Heart left ventricle (tissue), 16 donors: ENCODE results near the gene BET1L. TPM values are rescaled to one million over a fixed set of nuclear protein-coding genes. Genes with fewer than 3 reads are reported as not detected.
"Not testable (repeated sequence)": the region's sequence is repeated elsewhere in the genome, so short reads cannot be mapped to it uniquely, and the experiment has no call there.

Source experiments
- ATAC-seq, 4 donors: fragments of 200-7000 bp; cut with Tn5 transposase; one replicate each; pipeline ENCODE4 v1.9.1; 2020 to 2022; ENCODE audit warnings: moderate library complexity in 4 of 4, mild to moderate bottlenecking in 3 of 4, moderate number of reproducible peaks in 1 of 4
- DNase-seq, 5 donors: peaks; one replicate each; pipeline ENCODE4 v3.0.0-alpha.2; 2020
- H3K27ac ChIP-seq, 12 donors: fragments of 200-600 bp; sonication (generic) in 4 of 12; one replicate each; pipeline versions ENCODE4 v1.5.0 to v1.8.0; 2016 to 2022; ENCODE audit warnings: mild to moderate bottlenecking in 2 of 12
- H3K27me3 ChIP-seq, 9 donors: fragments of 200-600 bp; sonication (generic) in 2 of 9; one replicate each; pipeline versions ENCODE4 v1.5.1 to v1.8.0; 2016 to 2022; ENCODE audit warnings: mild to moderate bottlenecking in 3 of 9
- H3K36me3 ChIP-seq, 9 donors: fragments of 200-600 bp; sonication (generic) in 2 of 9; one replicate each; pipeline versions ENCODE4 v1.5.0 to v1.8.0; 2018 to 2022; ENCODE audit warnings: mild to moderate bottlenecking in 2 of 9
- H3K4me1 ChIP-seq, 12 donors: fragments of 200-600 bp; sonication (generic) in 4 of 12; one replicate each; pipeline versions ENCODE4 v1.5.0 to v1.8.0; 2016 to 2022; ENCODE audit warnings: mild to moderate bottlenecking in 3 of 12
- H3K4me3 ChIP-seq, 12 donors: fragments of 200-600 bp; sonication (generic) in 4 of 12; one replicate each; pipeline versions ENCODE4 v1.5.0 to v1.8.0; 2017 to 2022; ENCODE audit warnings: mild to moderate bottlenecking in 9 of 12, moderate library complexity in 4 of 12
- H3K9me3 ChIP-seq, 12 donors: fragments of 200-600 bp; sonication (generic) in 4 of 12; one replicate each; pipeline versions ENCODE4 v1.5.0 to v1.8.0; 2016 to 2022; ENCODE audit warnings: mild to moderate bottlenecking in 1 of 12
- POLR2A ChIP-seq, 2 donors: fragments of 450-650 bp; IDR thresholded peaks; one replicate each; pipeline ENCODE4 v1.6.1; 2017; ENCODE audit warnings: antibody characterized with exemption in 2 of 2, mild to moderate bottlenecking in 2 of 2, moderate library complexity in 2 of 2
- WGBS, 4 donors: extraction: QIAGEN DNeasy Blood & Tissue Kit in 2 of 4; methylation state at CpG; one replicate each; pipeline versions ENCODE4 v1.1.5 to v1.1.7; 2013 to 2018; 5-methylcytosine and 5-hydroxymethylcytosine counted together
- intact Hi-C, 10 donors: fragments of 100-400 bp; cut with DNase I; formaldehyde crosslinking; loops; one replicate each; pipeline versions ENCODE4 v1.11.1 to v1.14.2; 2022
- polyA plus RNA-seq, 2 donors: library from polyadenylated mRNA; stranded (reverse); fragments of 200-250 nt; gene quantifications; one replicate each; pipeline ENCODE4 v1.2.3, GENCODE V29; 2013
- total RNA-seq, 9 donors: library from RNA; depleted of rRNA in 2 of 9; stranded (reverse); fragments of >200 nt in 2 of 9; fragmentation: NEBNext Ultra II Directional in 3 of 9; extraction: Animal tissue kit (Norgen Biotek cat#: 25700) in 3 of 9; gene quantifications; one replicate each; pipeline versions ENCODE4 v1.1.0 to v1.2.4, GENCODE V29; 2016 to 2023
- TF ChIP-seq, protein P1 (sequence below), 12 donors: fragments of 200-600 bp; sonication (generic) in 4 of 12; IDR thresholded peaks; one replicate each; pipeline versions ENCODE4 v1.5.0 to v1.8.0; 2018 to 2022; ENCODE audit warnings: antibody characterized with exemption in 12 of 12, mild to moderate bottlenecking in 5 of 12
- donor health status: ischemic (EF 13 %, LVEDD 7.1; RV severe dilation, severe dysfunction).
- donor health status: healthy with polysubstance abuse.
- donor health status: DM: no; HTN: yes; CAD: no.
- donor health status: DM: no; HTN: no; CAD: no.
- donor health status: ischemic (EF 25% LVEDD 6.9; RV normal size, moderate dysfunction).
- donor health status: ischemic (EF 25% LVEDD 5.7; RV mildly dilated, moderate dysfunction).
- donor health status: healthy.
- donor health status: DM: yes; HTN: yes; CAD: no.
- donor health status: ischemic (EF 35%, LVEDD 5.7; RV mildly dilated, moderate dysfunction).
- donor health status: nonischemic (EF 11% LVEDD 7.7; RV severe dilation, severe dysfunction).
- donor health status: DM: yes; HTN: yes; CAD: no.
- donor health status: PGD.
- donor health status: ischemic (EF 29% LVEDD 5.4; RV normal size, mild dysfunction).
- donor health status: nonischemic (EF 23%, LVEDD 6.1; RV moderate dilation, normal function).

Gene BET1L
- total and polyA plus RNA-seq, 11 donors: 12.9 to 32.2 (median 20.9) TPM

DNA sequence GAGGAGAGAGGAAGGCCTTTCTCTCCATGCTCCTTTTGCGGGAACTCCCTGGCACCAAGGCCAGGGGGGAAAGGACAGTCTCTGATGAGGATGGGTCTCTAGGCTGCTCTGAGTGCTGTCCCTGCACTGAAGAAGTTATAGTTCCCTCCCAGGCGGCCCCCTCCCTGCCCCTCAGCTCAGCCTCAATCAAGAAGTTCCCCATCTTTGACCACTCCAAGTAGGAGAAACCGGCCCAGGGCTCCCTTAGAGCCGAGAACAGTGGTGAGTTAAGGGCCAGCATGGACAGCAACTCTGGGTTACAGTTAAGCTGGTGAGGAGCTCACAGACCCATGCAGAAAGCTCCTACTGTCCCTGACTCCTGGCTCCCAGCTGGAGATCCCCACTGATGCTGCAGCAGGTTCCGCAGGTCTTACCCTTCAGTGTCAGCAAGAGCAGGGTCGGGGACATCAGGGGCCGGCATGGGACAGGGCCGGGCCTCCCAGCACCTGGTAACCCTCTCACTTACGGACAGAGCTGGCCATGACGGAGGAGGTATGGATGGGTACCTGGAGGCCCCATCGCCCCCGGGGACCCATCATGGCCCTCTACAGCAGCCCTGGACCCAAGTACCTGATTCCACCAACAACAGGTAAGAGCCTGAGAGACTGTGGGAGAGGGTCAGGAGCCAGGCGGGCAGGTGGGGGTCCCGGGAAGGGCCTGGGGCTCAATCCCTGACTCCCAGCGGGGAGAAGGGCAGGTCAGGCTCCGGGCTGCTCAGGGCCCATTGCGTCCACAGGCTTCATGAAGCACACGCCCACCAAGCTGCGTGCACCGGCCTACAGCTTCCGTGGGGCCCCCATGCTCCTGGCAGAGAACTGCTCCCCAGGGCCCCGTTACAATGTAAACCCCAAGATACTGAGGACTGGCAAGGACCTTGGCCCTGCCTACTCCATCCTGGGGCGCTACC lies 10.1 kb downstream of the BET1L start:
- DNase-seq: peak in 3 of 5 donors; percentile 6 to 31 (median 15)
- H3K9me3 ChIP-seq: no peaks in the 10 kb centered on the region
- TF ChIP-seq POLR2A (IDR thresholded peaks at IDR 0.05): no peak
- TF ChIP-seq, protein P1, sequence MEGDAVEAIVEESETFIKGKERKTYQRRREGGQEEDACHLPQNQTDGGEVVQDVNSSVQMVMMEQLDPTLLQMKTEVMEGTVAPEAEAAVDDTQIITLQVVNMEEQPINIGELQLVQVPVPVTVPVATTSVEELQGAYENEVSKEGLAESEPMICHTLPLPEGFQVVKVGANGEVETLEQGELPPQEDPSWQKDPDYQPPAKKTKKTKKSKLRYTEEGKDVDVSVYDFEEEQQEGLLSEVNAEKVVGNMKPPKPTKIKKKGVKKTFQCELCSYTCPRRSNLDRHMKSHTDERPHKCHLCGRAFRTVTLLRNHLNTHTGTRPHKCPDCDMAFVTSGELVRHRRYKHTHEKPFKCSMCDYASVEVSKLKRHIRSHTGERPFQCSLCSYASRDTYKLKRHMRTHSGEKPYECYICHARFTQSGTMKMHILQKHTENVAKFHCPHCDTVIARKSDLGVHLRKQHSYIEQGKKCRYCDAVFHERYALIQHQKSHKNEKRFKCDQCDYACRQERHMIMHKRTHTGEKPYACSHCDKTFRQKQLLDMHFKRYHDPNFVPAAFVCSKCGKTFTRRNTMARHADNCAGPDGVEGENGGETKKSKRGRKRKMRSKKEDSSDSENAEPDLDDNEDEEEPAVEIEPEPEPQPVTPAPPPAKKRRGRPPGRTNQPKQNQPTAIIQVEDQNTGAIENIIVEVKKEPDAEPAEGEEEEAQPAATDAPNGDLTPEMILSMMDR (IDR thresholded peaks at IDR 0.05): no peak
- no peaks in the 10 kb centered on the region for H3K27me3 ChIP-seq
- 83 to 94% (median 86%) methylated on average over 15 to 23 of the region's 23 CpGs for WGBS, 4 donors
- ATAC-seq: peak in 1 of 4 donors; percentile 3
- H3K4me3 ChIP-seq: no peak overlapping the region
- H3K27ac ChIP-seq: no peak overlapping the region
- intact Hi-C loops: loop anchor here in 1 of 10 donors (5.0 kb wide), 1 partner anchor 165 kb away; no protein-coding TSS in a partner anchor
- H3K4me1 ChIP-seq: peaks cover 0 to 8% (median 0%) of the 10 kb centered on the region in 12 donors
- H3K36me3 ChIP-seq: peaks cover 0 to 21% (median 11%) of the 10 kb centered on the region in 9 donors

DNA sequence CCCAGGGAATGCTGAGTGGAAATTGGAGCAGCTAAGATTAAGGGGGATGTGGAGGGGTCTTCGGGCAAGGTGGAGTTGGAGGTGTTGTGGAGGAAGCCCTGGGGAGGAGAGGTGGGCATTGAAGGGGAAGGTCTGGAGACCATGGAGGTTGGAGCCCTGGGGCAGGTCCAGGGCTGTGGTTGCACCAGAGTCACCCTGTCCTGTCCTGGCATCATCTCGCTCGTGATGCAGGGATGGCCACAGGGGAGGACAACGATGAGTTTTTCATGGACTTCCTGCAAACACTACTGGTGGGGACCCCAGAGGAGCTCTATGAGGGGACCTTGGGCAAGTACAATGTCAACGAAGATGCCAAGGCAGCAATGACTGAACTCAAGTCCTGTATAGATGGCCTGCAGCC lies 13.7 kb downstream of the BET1L start:
- H3K27ac ChIP-seq, H3K4me1 ChIP-seq, H3K27me3 ChIP-seq, intact Hi-C loops, ATAC-seq, H3K4me3 ChIP-seq, H3K9me3 ChIP-seq, H3K36me3 ChIP-seq: not testable (repeated sequence)
- WGBS, 4 donors: 65 to 78% (median 76%) methylated on average over 5 of the region's 5 CpGs
- DNase-seq: peak in 1 of 5 donors; percentile 10

DNA sequence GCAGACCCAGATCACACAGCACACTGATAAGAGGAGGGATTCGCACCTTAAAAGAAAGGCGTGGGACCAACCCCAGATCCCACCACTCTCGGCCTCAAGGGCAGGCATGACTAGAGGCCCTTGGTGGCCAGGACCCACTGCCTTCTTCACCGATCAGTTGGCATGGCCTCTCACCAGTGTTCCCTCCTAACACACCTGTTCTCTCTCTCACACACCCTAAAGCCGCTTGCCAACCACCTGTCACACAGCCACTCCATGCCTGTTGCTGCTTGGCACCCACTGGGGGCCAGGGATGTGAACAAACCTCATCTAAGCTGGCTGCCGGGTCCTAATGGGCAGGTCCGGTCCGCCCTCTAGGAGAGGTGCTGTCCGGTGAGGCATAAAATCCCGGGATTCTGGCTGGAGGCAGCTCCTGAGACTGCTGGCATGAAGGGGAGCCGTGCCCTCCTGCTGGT lies 14.5 kb downstream of the BET1L start, which contains the start of gene SCGB1C1:
SCGB1C1 (plus strand) TSS at position 405 of the 455 bp plus-strand sequence; CDS start at position 427, 22 bp downstream.
- H3K27me3 ChIP-seq, H3K4me1 ChIP-seq, H3K27ac ChIP-seq, H3K9me3 ChIP-seq, DNase-seq, intact Hi-C loops, H3K36me3 ChIP-seq, H3K4me3 ChIP-seq, ATAC-seq: not testable (repeated sequence)
- WGBS, 4 donors: 85 to 90% (median 90%) methylated on average over 2 to 8 of the region's 11 CpGs; no CpG with 5 or more reads in 1 of the 4 donors

DNA sequence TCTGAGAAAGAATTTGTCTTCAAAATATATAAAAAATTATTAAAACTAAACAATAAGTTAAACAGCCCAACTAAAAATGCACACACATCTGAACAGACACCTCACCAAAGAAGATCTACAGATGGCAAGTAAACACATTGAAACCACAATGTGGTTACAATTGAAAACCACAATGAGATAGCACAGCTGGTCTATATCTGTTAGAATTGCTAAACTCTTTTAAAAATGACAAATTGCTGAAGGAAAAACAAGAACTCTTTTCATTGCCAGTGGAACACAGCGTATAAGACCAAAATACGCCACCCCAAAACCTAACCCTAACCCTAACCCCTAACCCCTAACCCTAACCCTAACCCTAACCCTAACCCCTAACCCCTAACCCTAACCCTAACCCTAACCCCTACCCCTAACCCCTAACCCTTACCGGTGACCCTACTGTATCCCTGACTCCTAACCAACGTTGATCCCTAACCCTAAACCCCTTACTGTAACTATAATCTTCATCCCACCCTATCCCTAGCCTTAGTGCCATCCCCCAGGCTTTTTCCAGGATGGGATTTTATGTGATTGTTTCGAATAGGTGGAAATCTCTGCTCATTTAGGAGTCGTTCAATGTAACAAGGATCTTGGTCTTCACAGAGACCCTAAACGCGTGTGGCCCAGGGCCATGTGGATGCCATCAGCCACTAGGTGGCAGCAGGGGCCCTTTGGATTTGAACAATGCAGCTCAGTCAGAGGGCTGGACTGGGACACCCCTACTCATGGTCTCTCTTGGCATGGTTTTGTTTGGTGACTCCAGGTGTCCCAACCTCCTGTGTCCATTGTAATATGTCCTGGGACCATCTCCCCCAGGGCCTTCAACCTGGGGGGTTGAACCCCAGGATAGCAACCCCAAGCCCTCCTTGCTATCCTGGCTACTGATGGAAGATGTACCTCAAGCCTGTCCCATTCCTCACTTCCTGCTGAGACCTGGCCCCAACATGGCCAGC lies 15.4 kb downstream of the BET1L start:
- TF ChIP-seq, protein P1 (IDR thresholded peaks at IDR 0.05): peak in 11 of 12 donors; percentile 28 to 58 (median 46)
- ATAC-seq (peak in 3 of 4 donors; percentile 65 to 76 (median 71)), DNase-seq (peak in 3 of 5 donors; percentile 18 to 65 (median 42))
- H3K4me3 ChIP-seq, H3K27me3 ChIP-seq, H3K27ac ChIP-seq, intact Hi-C loops, H3K9me3 ChIP-seq, H3K4me1 ChIP-seq, H3K36me3 ChIP-seq: not testable (repeated sequence)
- WGBS, 4 donors: 44 to 92% (median 76%) methylated on average over 3 to 6 of the region's 8 CpGs

DNA sequence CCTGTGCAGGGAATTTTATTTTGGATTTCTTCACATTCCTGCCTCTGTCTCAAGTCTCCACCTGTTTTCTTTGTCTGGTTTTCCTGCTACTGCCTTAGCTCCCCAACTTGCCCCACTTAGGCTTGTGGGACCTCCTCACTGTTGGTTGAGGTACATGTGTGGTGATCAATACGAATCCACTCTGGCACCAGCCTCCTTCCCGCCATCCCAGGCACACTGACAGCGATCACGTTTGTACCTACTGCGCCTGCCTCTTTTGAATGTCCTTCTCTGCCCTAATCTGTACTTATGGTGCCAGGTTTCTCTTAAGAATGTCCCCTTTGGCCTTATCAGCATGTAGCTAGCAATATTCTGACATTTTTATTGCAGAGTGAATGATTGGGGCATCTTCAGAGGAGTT lies 16.7 kb downstream of the BET1L start:
- H3K36me3 ChIP-seq, ATAC-seq, H3K4me1 ChIP-seq, H3K27ac ChIP-seq, H3K4me3 ChIP-seq, intact Hi-C loops, H3K9me3 ChIP-seq, H3K27me3 ChIP-seq: not testable (repeated sequence)
- DNase-seq: peak in 1 of 5 donors; percentile 12
- WGBS, 4 donors: 77 to 89% (median 81%) methylated on average over 5 of the region's 5 CpGs
